SU-DHL-6 (cell line): ENCODE data around the gene DSCAML1.

Experiments used
- H2AFZ ChIP-seq: fragments of 200-600 bp; sonication (generic); 2 replicates; pipeline ENCODE4 v1.6.1; 2014; ENCODE audit warnings: low read depth, mild to moderate bottlenecking, moderate library complexity, mixed read lengths, antibody characterized with exemption, low read length; ENCODE audit not compliant: severe bottlenecking
- H3F3A ChIP-seq: fragments of 200-600 bp; shearing (Covaris generic); 2 replicates; pipeline ENCODE4 v1.6.0; 2016; ENCODE audit warnings: antibody characterized with exemption, mild to moderate bottlenecking; ENCODE audit not compliant: insufficient read depth
- H3K27ac ChIP-seq: fragments of 200-600 bp; sonication (generic); 2 replicates; pipeline ENCODE4 v1.5.1; 2016; ENCODE audit warnings: low read depth, mild to moderate bottlenecking, low read length, moderate library complexity, mixed read lengths
- H3K27me3 ChIP-seq: fragments of 200-600 bp; sonication (generic), shearing (Covaris generic); 2 replicates; pipeline ENCODE4 v1.6.0; 2014; ENCODE audit warnings: mild to moderate bottlenecking, low read length
- H3K36me3 ChIP-seq: fragments of 200-600 bp; sonication (generic); 2 replicates; pipeline ENCODE4 v1.6.1; 2014; ENCODE audit warnings: mild to moderate bottlenecking, low read length, mixed read lengths
- H3K4me2 ChIP-seq: fragments of 300-600, 200-600 bp; shearing (Covaris generic), sonication (generic); 2 replicates; pipeline ENCODE4 v1.6.0; 2014; ENCODE audit warnings: low read length, low read depth, mild to moderate bottlenecking; ENCODE audit not compliant: poor library complexity, severe bottlenecking
- H3K4me3 ChIP-seq: fragments of 200-600 bp; sonication (generic); 2 replicates; pipeline ENCODE4 v1.5.1; 2014; ENCODE audit warnings: antibody characterized with exemption, low read length, mild to moderate bottlenecking, mixed read lengths; ENCODE audit not compliant: insufficient read depth, poor library complexity, severe bottlenecking
- H3K79me2 ChIP-seq: fragments of 200-600 bp; sonication (generic); 2 replicates; pipeline ENCODE4 v1.6.1; 2014; ENCODE audit warnings: mild to moderate bottlenecking, low read length, moderate library complexity; ENCODE audit not compliant: insufficient read depth
- H3K9ac ChIP-seq: fragments of 200-600 bp; sonication (generic); 2 replicates; pipeline ENCODE4 v1.7.0; 2014; ENCODE audit warnings: mild to moderate bottlenecking, low read length
- H3K9me2 ChIP-seq: fragments of 200-600 bp; sonication (generic); replicated peaks from 2 replicates; pipeline ENCODE4 v1.6.1; 2014; ENCODE audit warnings: low read length; ENCODE audit not compliant: insufficient read depth
- H3K9me3 ChIP-seq: fragments of 200-600 bp; sonication (generic); 2 replicates; pipeline ENCODE4 v1.6.1; 2014; ENCODE audit warnings: low read length, mixed read lengths; ENCODE audit not compliant: insufficient read depth
- H4K20me1 ChIP-seq: fragments of 200-600 bp; sonication (generic); 2 replicates; pipeline ENCODE4 v1.6.1; 2014; ENCODE audit warnings: low read depth, mild to moderate bottlenecking, antibody characterized with exemption, low read length, moderate library complexity, mixed read lengths
- CTCF ChIP-seq: fragments of 200-600 bp; sonication (generic); IDR thresholded peaks from one replicate; pipeline ENCODE4 v1.5.1; 2017; ENCODE audit warnings: antibody characterized with exemption, mild to moderate bottlenecking, low read length, moderate library complexity; ENCODE audit not compliant: insufficient read depth, poor library complexity, severe bottlenecking
- EZH2phosphoT487 ChIP-seq: fragments of 200-600 bp; sonication (generic), shearing (Covaris generic); conservative IDR thresholded peaks from 2 replicates; pipeline ENCODE4 v1.6.1; 2018; ENCODE audit warnings: mild to moderate bottlenecking, antibody characterized with exemption, low read length, moderate library complexity, mixed read lengths

The DSCAML1 gene

GRCh38 chr11:117697319-117697718 lies 99.7 kb downstream of the DSCAML1 start:
- Histone ChIP-seq H2AFZ (no peak overlapping the region), H3F3A (no peaks in the 10 kb centered on the region), H3K9me3 (no peaks in the 10 kb centered on the region), H3K27me3 (no peaks in the 10 kb centered on the region), H3K27ac (no peak overlapping the region), H3K4me3 (no peak overlapping the region), H3K36me3 (no peaks in the 10 kb centered on the region), H3K79me2 (no peaks in the 10 kb centered on the region), H3K9me2 (no peaks in the 10 kb centered on the region), H3K4me2 (no peak overlapping the region), H3K9ac (no peak overlapping the region), H4K20me1 (no peaks in the 10 kb centered on the region)
- TF ChIP-seq CTCF (no peak), EZH2phosphoT487 (no peak)

DNA sequence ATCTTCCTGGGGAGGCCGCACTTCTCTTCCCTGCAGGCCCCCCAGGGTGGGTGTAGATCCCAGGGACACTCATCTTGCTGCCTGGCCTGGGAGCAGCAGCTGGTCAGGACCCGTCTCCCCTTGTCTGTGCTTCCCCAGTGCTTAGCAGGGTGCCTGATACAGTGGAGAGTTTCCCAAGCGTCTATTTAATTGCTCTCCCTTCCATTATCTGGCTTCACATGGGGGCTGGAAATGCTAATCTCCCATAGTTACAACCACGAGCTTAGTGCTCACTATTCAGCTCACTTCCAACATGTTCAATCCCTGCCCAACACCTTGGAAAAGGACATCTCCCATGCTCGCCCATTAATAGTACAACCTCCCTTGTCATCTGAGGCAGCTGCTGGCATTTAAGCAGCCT lies 100.5 kb downstream of the DSCAML1 start:
- H3K4me2 ChIP-seq: no peak overlapping the region
- no peak overlapping the region for H2AFZ ChIP-seq
- no peaks in the 10 kb centered on the region for H3K27me3 ChIP-seq

GRCh38 chr11:117693344-117693743 lies 103.7 kb downstream of the DSCAML1 start:
- no peaks in the 10 kb centered on the region for H3K9me3 ChIP-seq
- H3K9ac ChIP-seq: no peak overlapping the region
- H3K36me3 ChIP-seq: no peaks in the 10 kb centered on the region
- H2AFZ ChIP-seq: no peak overlapping the region
- no peak overlapping the region for H3K27ac ChIP-seq
- no peaks in the 10 kb centered on the region for H4K20me1 ChIP-seq
- H3K27me3 ChIP-seq: no peaks in the 10 kb centered on the region
- H3K4me3 ChIP-seq: no peak overlapping the region
- H3K9me2 ChIP-seq: no peaks in the 10 kb centered on the region
- no peaks in the 10 kb centered on the region for H3K79me2 ChIP-seq
- H3K4me2 ChIP-seq: no peak overlapping the region
- TF ChIP-seq EZH2phosphoT487 (no peak), CTCF (no peak)
- H3F3A ChIP-seq: no peaks in the 10 kb centered on the region

More for the DNA sequence above, 100.5 kb downstream of the DSCAML1 start:
- H3K27ac ChIP-seq: no peak overlapping the region
- H3K36me3 ChIP-seq: no peaks in the 10 kb centered on the region
- H3F3A ChIP-seq: no peaks in the 10 kb centered on the region
- H4K20me1 ChIP-seq: no peaks in the 10 kb centered on the region
- no peaks in the 10 kb centered on the region for H3K79me2 ChIP-seq
- TF ChIP-seq EZH2phosphoT487 (no peak), CTCF (no peak)
- no peak overlapping the region for H3K9ac ChIP-seq
- no peaks in the 10 kb centered on the region for H3K9me3 ChIP-seq
- H3K4me3 ChIP-seq: no peak overlapping the region
- H3K9me2 ChIP-seq: no peaks in the 10 kb centered on the region
